ENCODE results near the gene CDT1. TPM values are rescaled to one million over a fixed set of nuclear protein-coding genes. Genes with fewer than 3 reads are reported as not detected.
A peak's percentile ranks its signal among the peaks of the same experiment; 100 is the strongest.
"Not testable (repeated sequence)": the region's sequence is repeated elsewhere in the genome, so short reads cannot be mapped to it uniquely, and the experiment has no call there.

CDT1 gene
- total and polyA plus RNA-seq, 8 donors = 9.3 to 20.4 (median 13.4) TPM

DNA sequence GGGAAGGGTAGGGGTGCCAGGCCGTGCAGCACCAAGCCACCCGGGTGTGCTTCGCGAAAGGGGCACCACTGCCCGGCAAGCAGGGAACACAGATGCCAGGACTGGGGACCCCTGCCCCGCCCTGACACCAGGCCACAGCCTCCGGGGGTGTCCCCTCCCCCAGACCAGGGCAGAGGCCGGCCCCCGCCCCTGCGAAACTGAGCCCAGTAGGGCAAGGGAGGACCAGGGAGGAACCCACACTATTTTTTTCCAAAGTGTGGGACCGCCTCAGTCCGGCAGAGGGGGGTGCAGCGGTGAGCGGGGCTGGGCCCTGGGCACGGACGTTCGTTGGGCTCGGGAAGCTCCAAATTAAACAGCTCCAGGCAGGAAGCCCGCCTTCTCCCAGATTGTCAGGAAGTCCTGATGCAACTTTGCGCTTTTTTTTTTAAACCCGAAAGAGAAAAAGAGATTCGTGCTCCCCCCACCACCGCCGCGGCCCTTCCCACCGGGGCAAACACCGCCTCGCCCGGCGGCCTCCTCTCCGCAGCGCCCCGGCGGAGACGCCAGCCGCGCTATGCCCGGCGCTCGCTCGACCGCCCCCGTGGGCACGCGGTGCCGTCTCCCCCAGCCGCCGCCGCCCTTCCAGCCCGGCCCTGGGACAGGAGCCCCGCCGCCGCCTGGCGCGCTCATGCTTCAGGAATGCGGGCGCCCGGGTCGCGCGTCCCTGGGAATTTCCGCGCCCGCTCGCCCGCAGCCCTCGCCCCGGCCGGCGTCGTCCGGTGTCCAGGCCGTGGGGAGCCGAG, 19.3 kb upstream of the CDT1 start:
- no peaks in the 10 kb centered on the region for H3K27me3 ChIP-seq
- peak; percentile 62 for ATAC-seq
- no peaks in the 10 kb centered on the region for H3K36me3 ChIP-seq
- peak overlapping the region; percentile 47 to 70 for H3K4me3 ChIP-seq
- no peaks in the 10 kb centered on the region for H3K9me3 ChIP-seq
- TF ChIP-seq, protein P1, sequence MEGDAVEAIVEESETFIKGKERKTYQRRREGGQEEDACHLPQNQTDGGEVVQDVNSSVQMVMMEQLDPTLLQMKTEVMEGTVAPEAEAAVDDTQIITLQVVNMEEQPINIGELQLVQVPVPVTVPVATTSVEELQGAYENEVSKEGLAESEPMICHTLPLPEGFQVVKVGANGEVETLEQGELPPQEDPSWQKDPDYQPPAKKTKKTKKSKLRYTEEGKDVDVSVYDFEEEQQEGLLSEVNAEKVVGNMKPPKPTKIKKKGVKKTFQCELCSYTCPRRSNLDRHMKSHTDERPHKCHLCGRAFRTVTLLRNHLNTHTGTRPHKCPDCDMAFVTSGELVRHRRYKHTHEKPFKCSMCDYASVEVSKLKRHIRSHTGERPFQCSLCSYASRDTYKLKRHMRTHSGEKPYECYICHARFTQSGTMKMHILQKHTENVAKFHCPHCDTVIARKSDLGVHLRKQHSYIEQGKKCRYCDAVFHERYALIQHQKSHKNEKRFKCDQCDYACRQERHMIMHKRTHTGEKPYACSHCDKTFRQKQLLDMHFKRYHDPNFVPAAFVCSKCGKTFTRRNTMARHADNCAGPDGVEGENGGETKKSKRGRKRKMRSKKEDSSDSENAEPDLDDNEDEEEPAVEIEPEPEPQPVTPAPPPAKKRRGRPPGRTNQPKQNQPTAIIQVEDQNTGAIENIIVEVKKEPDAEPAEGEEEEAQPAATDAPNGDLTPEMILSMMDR (IDR thresholded peaks at IDR 0.05) = peak; percentile 43 to 45
- intact Hi-C loops (cut with DNase I) = loop anchor here in 1 of 2 donors (5.0 kb wide), 1 partner anchor 37 kb away; no protein-coding TSS in a partner anchor
- DNase-seq = peak; percentile 67 to 89 (median 78)
- H3K4me1 ChIP-seq = peaks cover 42 to 57% of the 10 kb centered on the region in 2 donors
- H3K27ac ChIP-seq = peak overlapping the region; percentile 89 to 90

DNA sequence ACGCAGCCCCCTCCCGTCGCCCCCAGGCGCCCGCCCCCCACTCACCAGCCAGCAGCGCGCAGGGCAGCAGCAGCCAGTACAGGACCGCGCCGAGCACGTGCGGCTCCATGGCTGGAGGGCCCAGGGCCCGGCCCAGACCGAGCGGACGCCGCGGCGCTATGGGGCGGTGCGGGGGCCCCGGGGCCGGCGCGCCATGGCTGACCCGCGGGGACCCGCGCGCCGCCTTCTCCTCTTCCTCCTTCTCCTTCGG, 18.8 kb upstream of the CDT1 start:
- H3K4me1 ChIP-seq = peaks cover 39 to 57% of the 10 kb centered on the region in 2 donors
- ATAC-seq = peak; percentile 37
- TF ChIP-seq, protein P1 (IDR thresholded peaks at IDR 0.05) = no peak
- H3K36me3 ChIP-seq = no peaks in the 10 kb centered on the region
- DNase-seq = no peak
- no peaks in the 10 kb centered on the region for H3K9me3 ChIP-seq
- H3K4me3 ChIP-seq = peak overlapping the region; percentile 47 to 70
- H3K27ac ChIP-seq = peak overlapping the region; percentile 89 to 90
- H3K27me3 ChIP-seq = no peaks in the 10 kb centered on the region
- intact Hi-C loops (cut with DNase I) = loop anchor here (5.0 kb wide), 2 partner anchors 37 to 47 kb away; no protein-coding TSS in a partner anchor

DNA sequence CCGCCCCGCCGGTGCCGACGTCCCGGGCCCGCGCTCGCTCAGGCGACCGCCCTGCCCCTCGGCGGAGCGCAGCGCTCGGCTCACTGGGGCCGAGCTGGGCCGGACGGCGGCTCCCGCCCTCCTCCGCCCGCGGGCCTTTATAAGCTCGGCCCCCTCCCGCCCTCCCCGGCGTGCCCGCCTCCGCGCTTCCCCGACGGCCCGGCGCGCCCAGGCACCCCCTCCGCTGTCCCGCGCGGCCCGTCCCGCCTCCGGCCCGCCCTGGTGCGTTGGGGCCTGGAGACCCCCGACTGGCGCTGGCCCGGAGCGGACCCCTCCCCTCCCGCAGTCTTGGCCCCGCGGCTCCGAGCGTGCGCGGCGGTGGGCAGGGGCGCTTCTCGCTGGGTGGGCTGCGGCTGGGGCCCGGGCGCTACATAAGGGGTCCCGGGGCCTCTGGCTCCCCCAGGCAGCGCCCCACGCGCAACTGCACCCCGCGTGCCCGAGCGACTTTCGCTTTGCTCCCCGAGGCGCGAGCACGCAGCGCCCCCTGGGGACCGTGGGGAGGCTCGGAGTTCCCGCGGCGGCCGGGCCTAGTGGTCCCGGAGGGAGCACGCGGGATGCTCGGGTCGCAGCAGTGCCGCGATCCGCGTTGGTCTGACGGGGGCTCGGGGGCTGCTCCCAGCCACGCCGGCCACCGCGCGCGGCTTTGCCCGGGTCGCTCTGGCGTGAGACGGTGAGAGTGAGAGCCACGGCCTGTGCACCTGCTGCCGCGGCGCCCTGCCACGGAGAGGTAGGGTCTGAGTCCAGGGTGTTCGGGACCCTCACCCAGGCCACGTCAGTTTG, 18.3 kb upstream of the CDT1 start, which contains the start of gene PIEZO1:
TSS of gene PIEZO1 (minus strand) at position 115 of the 819 bp plus-strand sequence. CDS start 256 bp downstream, outside the sequence.
- TF ChIP-seq, protein P1 (IDR thresholded peaks at IDR 0.05) = peak; percentile 89 to 94
- Histone ChIP-seq H3K36me3 (no peaks in the 10 kb centered on the region), H3K27me3 (no peaks in the 10 kb centered on the region), H3K27ac (peak within 1 kb of the TSS; percentile 89 to 90), H3K4me3 (peak within 1 kb of the TSS; percentile 47 to 70), H3K9me3 (no peaks in the 10 kb centered on the region), H3K4me1 (peaks cover 35 to 57% of the 10 kb centered on the region in 2 donors)
- DNase-seq = peak; percentile 67 to 97 (median 81)
- peak; percentile 68 for ATAC-seq
- intact Hi-C loops (cut with DNase I) = loop anchor here (5.0 kb wide), 1 partner anchor 48 kb away; no protein-coding TSS in a partner anchor

DNA sequence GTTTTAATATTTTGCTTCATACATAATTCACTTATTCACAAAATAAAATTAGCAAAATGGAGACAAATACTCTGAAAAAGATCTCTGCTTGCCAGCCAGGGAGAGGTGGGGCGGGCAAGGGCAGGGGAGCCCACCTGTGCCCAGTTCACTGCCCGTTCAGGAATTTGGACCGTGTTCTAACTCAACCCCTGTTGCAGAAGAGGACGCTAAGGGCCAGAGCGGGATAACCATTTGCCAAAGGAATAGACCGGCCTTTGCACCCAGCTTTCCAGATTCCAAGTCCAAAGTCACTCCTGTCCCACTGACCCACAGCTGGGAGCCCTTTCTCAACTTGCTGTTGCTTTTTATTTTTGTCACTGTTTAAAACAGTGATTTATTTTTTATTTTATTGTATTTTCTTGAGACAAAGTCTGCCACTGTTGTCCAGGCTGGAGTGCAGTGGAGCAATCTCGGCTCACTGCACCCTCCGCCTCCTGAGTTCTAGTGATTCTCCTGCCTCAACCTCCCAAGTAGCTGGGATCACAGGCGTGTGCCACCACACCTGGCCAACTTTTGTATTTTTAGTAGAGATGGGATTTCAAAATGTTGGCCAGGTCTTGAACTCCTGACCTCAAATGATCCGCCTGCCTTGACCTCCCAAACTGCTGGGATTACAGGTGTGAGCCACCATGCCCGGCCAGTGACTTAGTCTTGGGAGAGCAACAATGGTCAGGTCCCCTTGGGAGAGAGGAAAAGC, 15.8 kb upstream of the CDT1 start:
- H3K9me3 ChIP-seq = no peaks in the 10 kb centered on the region
- DNase-seq = no peak
- no peaks in the 10 kb centered on the region for H3K36me3 ChIP-seq
- ATAC-seq = no peak
- TF ChIP-seq, protein P1 (IDR thresholded peaks at IDR 0.05) = no peak
- no peak overlapping the region for H3K27ac ChIP-seq
- intact Hi-C loops (cut with DNase I) = loop anchor here (5.0 kb wide), 1 partner anchor 50 kb away; no protein-coding TSS in a partner anchor
- peaks cover 0 to 13% of the 10 kb centered on the region in 2 donors for H3K27me3 ChIP-seq
- peaks cover 13 to 54% of the 10 kb centered on the region in 2 donors for H3K4me1 ChIP-seq
- no peak overlapping the region for H3K4me3 ChIP-seq

DNA sequence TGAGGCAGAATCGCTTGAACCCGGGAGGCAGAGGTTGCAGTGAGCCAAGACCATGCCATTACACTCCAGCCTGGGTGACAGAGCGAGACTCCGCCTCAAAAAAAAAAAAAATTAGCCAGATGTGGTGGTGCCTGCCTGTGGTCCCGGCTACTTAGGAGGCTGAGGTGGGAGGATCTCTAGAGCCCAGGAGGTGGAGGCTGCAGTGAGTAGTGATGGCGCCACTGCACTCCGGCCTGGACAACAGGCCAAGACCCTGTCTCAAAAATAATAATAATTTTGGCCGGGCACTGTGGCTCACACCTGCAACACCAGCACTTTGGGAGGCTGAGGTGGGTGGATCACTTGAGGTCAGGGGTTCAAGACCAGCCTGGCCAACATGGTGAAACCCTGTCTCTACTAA, 14.8 kb upstream of the CDT1 start:
- intact Hi-C loops (cut with DNase I) = loop anchor here (5.0 kb wide), 1 partner anchor 51 kb away; no protein-coding TSS in a partner anchor
- H3K9me3 ChIP-seq, ATAC-seq, H3K36me3 ChIP-seq, DNase-seq, H3K4me3 ChIP-seq, H3K27ac ChIP-seq: not testable (repeated sequence)
- peaks cover 0 to 23% of the 10 kb centered on the region in 2 donors for H3K27me3 ChIP-seq
- peaks cover 3 to 54% of the 10 kb centered on the region in 2 donors for H3K4me1 ChIP-seq

All from left lung (tissue), 10 donors.